NCI-H2196 (cell line): ENCODE measurements around the gene ZNF101.

Experiments used
- DNase-seq: peaks from one replicate; lab custom pipeline; 2025; ENCODE audit not compliant: unreplicated experiment; lab: John Stamatoyannopoulos, UW

Gene ZNF101

GRCh38 chr19:19704836-19705235 lies 36.2 kb downstream of the ZNF101 start:
- DNase-seq, result no peak

- DNase-seq, result no peak
Observed at GRCh38 chr19:19710506-19710905, 41.9 kb downstream of the ZNF101 start.

- no peak for DNase-seq
Observed at GRCh38 chr19:19711306-19711933, 42.8 kb downstream of the ZNF101 start.

GRCh38 chr19:19711934-19712828 lies 43.5 kb downstream of the ZNF101 start:
- DNase-seq, result no peak

- no peak for DNase-seq
Observed at GRCh38 chr19:19719798-19720197, 51.2 kb downstream of the ZNF101 start.

GRCh38 chr19:19721896-19722295 lies 53.3 kb downstream of the ZNF101 start:
- no peak for DNase-seq

GRCh38 chr19:19732579-19733501 lies 64.2 kb downstream of the ZNF101 start, which contains the start of gene ZNF14:
Gene ZNF14 (minus strand): TSS chr19:19733112. CDS start chr19:19732958, 154 bp downstream.
- peak; percentile 95 for DNase-seq
